Measurements from ENCODE around the gene POLA1.

The POLA1 gene

DNA sequence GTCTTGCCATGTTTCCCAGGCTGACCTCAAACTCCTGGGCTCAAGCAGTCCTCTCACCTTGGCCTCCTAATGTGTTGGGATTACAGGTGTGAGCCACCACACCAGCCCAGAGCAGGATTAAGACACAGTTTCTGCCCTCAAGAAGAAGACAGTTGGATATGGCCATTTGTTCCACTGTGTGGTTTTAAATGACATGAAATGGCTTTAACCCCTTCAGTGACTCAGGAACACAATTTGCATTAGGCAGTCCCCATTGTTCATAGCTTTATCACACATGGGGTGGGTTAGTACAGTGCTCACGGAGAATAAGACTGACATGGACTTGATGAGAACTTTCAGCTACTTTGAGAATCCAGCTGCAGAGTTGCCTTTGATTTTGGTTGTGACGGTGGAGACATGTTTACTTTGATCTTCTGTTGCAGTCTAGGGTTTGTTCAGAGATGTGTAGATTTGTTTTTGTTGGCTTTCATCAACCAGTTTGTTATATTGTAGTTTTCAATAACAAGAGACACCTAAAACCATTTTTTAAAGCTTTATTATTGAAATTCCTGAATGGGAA is 261.7 kb downstream of the POLA1 start:
- Histone ChIP-seq H3K9ac (ENCODE audit: low read depth, low read length) (no peak overlapping the region), H3K9me3 (ENCODE audit: control insufficient read depth, insufficient read depth, low read length) (no peaks in the 10 kb centered on the region), H3K27me3 (ENCODE audit: control insufficient read depth, insufficient read depth, low read length) (no peaks in the 10 kb centered on the region), H3K4me1 (ENCODE audit: control insufficient read depth, insufficient read depth, low read length) (peaks cover 11% of the 10 kb centered on the region), H3K36me3 (ENCODE audit: control insufficient read depth, insufficient read depth, low read length) (no peaks in the 10 kb centered on the region), H3K4me3 (ENCODE audit: low read depth, low read length) (no peak overlapping the region)

GRCh38 chrX:24956828-24957227 is 263.1 kb downstream of the POLA1 start:
- H3K9me3 ChIP-seq (ENCODE audit: control insufficient read depth, insufficient read depth, low read length): no peaks in the 10 kb centered on the region
- no peak overlapping the region for H3K4me3 ChIP-seq (ENCODE audit: low read depth, low read length)
- no peaks in the 10 kb centered on the region for H3K27me3 ChIP-seq (ENCODE audit: control insufficient read depth, insufficient read depth, low read length)
- no peak overlapping the region for H3K9ac ChIP-seq (ENCODE audit: low read depth, low read length)
- H3K4me1 ChIP-seq (ENCODE audit: control insufficient read depth, insufficient read depth, low read length): peaks cover 7% of the 10 kb centered on the region
- H3K36me3 ChIP-seq (ENCODE audit: control insufficient read depth, insufficient read depth, low read length): no peaks in the 10 kb centered on the region

DNA sequence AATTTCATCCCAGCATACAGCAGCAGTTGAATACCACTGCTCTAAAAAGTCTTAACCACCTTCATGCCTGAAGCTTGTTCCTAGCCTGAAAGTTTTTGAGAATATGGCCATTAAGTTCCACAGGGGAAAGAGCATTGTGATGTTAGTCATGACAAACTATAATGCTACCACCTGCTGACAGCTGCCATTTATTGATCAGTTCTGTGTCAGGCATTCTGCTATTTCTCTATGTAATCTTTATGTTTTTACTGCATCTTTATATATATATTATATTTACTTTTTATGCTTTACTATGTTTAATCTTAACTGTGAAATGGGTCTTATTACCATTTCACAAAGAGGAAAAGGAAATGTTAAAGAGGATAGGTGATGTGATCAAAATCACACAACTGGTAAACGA is 268.1 kb downstream of the POLA1 start:
- H3K9me3 ChIP-seq (ENCODE audit: control insufficient read depth, insufficient read depth, low read length): no peaks in the 10 kb centered on the region
- no peak overlapping the region for H3K4me3 ChIP-seq (ENCODE audit: low read depth, low read length)
- H3K36me3 ChIP-seq (ENCODE audit: control insufficient read depth, insufficient read depth, low read length): no peaks in the 10 kb centered on the region
- H3K4me1 ChIP-seq (ENCODE audit: control insufficient read depth, insufficient read depth, low read length): peaks cover 7% of the 10 kb centered on the region
- no peaks in the 10 kb centered on the region for H3K27me3 ChIP-seq (ENCODE audit: control insufficient read depth, insufficient read depth, low read length)
- no peak overlapping the region for H3K9ac ChIP-seq (ENCODE audit: low read depth, low read length)

- H3K27me3 ChIP-seq (ENCODE audit: control insufficient read depth, insufficient read depth, low read length): no peaks in the 10 kb centered on the region
- H3K36me3 ChIP-seq (ENCODE audit: control insufficient read depth, insufficient read depth, low read length): no peaks in the 10 kb centered on the region
- H3K9me3 ChIP-seq (ENCODE audit: control insufficient read depth, insufficient read depth, low read length): no peaks in the 10 kb centered on the region
Measured at GRCh38 chrX:24963823-24964222, 270.1 kb downstream of the POLA1 start.

GRCh38 chrX:24965372-24965771 is 271.7 kb downstream of the POLA1 start:
- Histone ChIP-seq H3K9me3 (ENCODE audit: control insufficient read depth, insufficient read depth, low read length) (no peaks in the 10 kb centered on the region), H3K27me3 (ENCODE audit: control insufficient read depth, insufficient read depth, low read length) (no peaks in the 10 kb centered on the region), H3K9ac (ENCODE audit: low read depth, low read length) (no peak overlapping the region), H3K4me1 (ENCODE audit: control insufficient read depth, insufficient read depth, low read length) (peaks cover 6% of the 10 kb centered on the region), H3K4me3 (ENCODE audit: low read depth, low read length) (no peak overlapping the region), H3K36me3 (ENCODE audit: control insufficient read depth, insufficient read depth, low read length) (no peaks in the 10 kb centered on the region)

More at GRCh38 chrX:24963823-24964222, 270.1 kb downstream of the POLA1 start:
- Histone ChIP-seq H3K9ac (ENCODE audit: low read depth, low read length) (no peak overlapping the region), H3K4me3 (ENCODE audit: low read depth, low read length) (no peak overlapping the region), H3K4me1 (ENCODE audit: control insufficient read depth, insufficient read depth, low read length) (peaks cover 6% of the 10 kb centered on the region)

DNA sequence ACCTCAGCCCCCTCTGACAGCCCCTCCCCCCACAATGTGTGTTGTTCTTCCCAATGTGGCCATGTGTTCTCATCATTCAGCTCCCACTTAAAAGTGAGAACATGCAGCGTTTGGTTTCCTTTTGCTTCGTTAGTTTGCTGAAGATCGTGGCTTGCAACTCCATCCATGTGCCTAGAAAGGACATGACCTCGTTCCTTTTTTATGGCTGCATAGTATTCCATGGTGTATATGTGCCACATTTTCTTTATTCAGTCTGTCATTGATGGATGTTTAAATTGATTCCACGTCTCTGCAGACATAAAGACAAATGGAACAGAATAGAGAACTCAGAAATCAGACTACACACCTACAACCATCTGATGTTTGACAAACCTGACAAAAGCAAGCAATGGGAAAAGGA is 276.1 kb downstream of the POLA1 start:
- Histone ChIP-seq H3K4me1 (ENCODE audit: control insufficient read depth, insufficient read depth, low read length) (no peaks in the 10 kb centered on the region), H3K36me3 (ENCODE audit: control insufficient read depth, insufficient read depth, low read length) (no peaks in the 10 kb centered on the region), H3K27me3 (ENCODE audit: control insufficient read depth, insufficient read depth, low read length) (no peaks in the 10 kb centered on the region), H3K9ac (ENCODE audit: low read depth, low read length) (no peak overlapping the region), H3K9me3 (ENCODE audit: control insufficient read depth, insufficient read depth, low read length) (no peaks in the 10 kb centered on the region), H3K4me3 (ENCODE audit: low read depth, low read length) (no peak overlapping the region)

DNA sequence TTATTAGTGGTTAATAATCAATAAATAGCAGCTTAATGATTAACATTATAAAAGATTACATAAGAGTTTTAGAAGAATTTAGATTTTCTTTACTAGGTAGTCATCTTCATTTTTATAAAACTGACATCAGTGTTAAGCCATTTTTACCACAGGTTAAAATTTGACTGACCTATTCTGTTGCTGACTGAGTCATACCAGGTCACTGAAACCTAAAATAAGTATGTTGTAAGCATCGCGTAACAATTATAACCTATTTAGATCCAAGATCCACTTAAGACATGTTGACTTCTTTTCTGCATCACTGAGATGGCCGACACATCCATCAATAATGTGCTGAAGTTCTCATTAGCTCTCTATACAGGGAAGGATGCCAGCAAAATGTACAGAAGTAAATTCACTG is 285.4 kb downstream of the POLA1 start:
- Histone ChIP-seq H3K4me1 (ENCODE audit: control insufficient read depth, insufficient read depth, low read length) (peaks cover 2% of the 10 kb centered on the region), H3K9me3 (ENCODE audit: control insufficient read depth, insufficient read depth, low read length) (no peaks in the 10 kb centered on the region), H3K4me3 (ENCODE audit: low read depth, low read length) (no peak overlapping the region), H3K9ac (ENCODE audit: low read depth, low read length) (no peak overlapping the region), H3K27me3 (ENCODE audit: control insufficient read depth, insufficient read depth, low read length) (no peaks in the 10 kb centered on the region), H3K36me3 (ENCODE audit: control insufficient read depth, insufficient read depth, low read length) (no peaks in the 10 kb centered on the region)

DNA sequence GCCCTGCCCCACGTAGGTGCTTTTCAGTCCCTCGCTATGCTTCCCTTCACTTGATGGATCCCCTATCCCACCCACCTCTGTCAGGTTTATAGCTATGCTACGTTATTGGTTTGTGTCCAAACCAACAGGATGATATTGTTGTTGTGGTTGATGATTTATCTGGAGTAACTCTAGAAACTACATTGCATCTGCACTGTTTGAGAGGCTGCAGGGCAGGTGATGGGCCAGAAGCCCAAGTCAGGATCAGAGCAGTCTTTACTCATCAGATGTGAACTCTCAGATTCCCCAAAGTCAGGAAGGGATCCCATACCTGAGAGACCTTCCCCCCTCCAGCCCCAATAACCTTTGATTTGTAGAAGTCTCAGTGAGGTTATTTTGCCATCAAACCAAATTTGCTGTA is 287.3 kb downstream of the POLA1 start:
- H3K4me3 ChIP-seq (ENCODE audit: low read depth, low read length): no peak overlapping the region
- H3K4me1 ChIP-seq (ENCODE audit: control insufficient read depth, insufficient read depth, low read length): peaks cover 2% of the 10 kb centered on the region
- no peaks in the 10 kb centered on the region for H3K36me3 ChIP-seq (ENCODE audit: control insufficient read depth, insufficient read depth, low read length)
- no peaks in the 10 kb centered on the region for H3K27me3 ChIP-seq (ENCODE audit: control insufficient read depth, insufficient read depth, low read length)
- H3K9me3 ChIP-seq (ENCODE audit: control insufficient read depth, insufficient read depth, low read length): no peaks in the 10 kb centered on the region
- no peak overlapping the region for H3K9ac ChIP-seq (ENCODE audit: low read depth, low read length)

DNA sequence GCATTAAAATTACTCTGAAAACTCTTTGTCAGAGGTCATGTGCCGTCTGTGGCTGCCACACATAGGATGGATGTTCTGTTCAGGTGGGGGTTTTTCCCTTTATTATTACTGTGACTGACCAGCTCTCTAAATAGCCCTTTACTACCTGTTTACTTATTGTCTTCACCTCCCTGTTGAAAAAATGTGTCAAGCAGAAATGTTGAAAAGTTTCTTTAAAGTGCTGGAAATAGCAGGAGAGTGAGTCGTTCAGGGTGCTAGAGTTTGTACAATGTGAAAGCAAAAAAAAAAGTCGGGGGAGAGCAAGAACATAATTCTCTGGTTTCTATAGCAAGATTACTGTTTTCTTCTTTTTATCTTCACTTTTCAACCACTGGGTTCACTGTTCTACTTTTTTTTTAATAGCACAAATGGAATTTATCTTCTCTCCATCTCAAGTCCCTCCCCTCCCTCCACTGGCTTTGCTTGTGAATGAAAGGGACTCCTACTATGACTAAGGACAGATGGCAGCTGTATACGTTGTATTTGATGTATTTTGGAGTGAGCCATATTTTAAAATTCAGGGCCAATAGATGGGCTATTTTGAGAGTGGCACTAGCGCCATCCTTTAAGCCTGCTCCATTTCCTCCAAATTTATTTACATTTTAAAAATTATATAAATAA is 288.7 kb downstream of the POLA1 start:
- Histone ChIP-seq H3K27me3 (ENCODE audit: control insufficient read depth, insufficient read depth, low read length) (no peaks in the 10 kb centered on the region), H3K4me1 (ENCODE audit: control insufficient read depth, insufficient read depth, low read length) (peaks cover 2% of the 10 kb centered on the region), H3K9ac (ENCODE audit: low read depth, low read length) (no peak overlapping the region), H3K9me3 (ENCODE audit: control insufficient read depth, insufficient read depth, low read length) (no peaks in the 10 kb centered on the region), H3K36me3 (ENCODE audit: control insufficient read depth, insufficient read depth, low read length) (no peaks in the 10 kb centered on the region), H3K4me3 (ENCODE audit: low read depth, low read length) (no peak overlapping the region)

DNA sequence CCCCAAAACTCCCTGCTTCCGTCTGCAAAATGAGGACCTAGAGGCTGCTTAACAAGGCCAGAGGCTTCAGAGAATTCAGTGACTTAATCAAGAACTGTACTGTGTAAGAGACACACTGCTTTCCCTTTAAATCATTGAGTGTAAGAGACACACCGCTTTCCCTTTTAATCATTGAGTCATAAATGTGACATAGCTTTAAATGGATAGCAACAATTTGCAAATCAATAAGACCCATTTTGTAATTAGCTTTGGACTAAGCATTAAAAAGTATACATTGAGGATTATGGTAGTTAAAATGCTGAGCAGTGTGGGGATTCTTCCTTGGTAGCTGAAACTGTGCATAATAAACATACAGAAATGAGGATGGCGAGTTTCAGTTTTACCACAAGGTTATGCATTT is 290.2 kb downstream of the POLA1 start:
- Histone ChIP-seq H3K4me1 (ENCODE audit: control insufficient read depth, insufficient read depth, low read length) (peaks cover 2% of the 10 kb centered on the region), H3K36me3 (ENCODE audit: control insufficient read depth, insufficient read depth, low read length) (no peaks in the 10 kb centered on the region), H3K9ac (ENCODE audit: low read depth, low read length) (no peak overlapping the region), H3K9me3 (ENCODE audit: control insufficient read depth, insufficient read depth, low read length) (no peaks in the 10 kb centered on the region), H3K4me3 (ENCODE audit: low read depth, low read length) (no peak overlapping the region), H3K27me3 (ENCODE audit: control insufficient read depth, insufficient read depth, low read length) (no peaks in the 10 kb centered on the region)

GRCh38 chrX:24985120-24985519 is 291.4 kb downstream of the POLA1 start:
- no peaks in the 10 kb centered on the region for H3K27me3 ChIP-seq (ENCODE audit: control insufficient read depth, insufficient read depth, low read length)
- H3K4me1 ChIP-seq (ENCODE audit: control insufficient read depth, insufficient read depth, low read length): peaks cover 2% of the 10 kb centered on the region
- H3K4me3 ChIP-seq (ENCODE audit: low read depth, low read length): no peak overlapping the region
- no peaks in the 10 kb centered on the region for H3K9me3 ChIP-seq (ENCODE audit: control insufficient read depth, insufficient read depth, low read length)
- H3K36me3 ChIP-seq (ENCODE audit: control insufficient read depth, insufficient read depth, low read length): no peaks in the 10 kb centered on the region
- no peak overlapping the region for H3K9ac ChIP-seq (ENCODE audit: low read depth, low read length)

DNA sequence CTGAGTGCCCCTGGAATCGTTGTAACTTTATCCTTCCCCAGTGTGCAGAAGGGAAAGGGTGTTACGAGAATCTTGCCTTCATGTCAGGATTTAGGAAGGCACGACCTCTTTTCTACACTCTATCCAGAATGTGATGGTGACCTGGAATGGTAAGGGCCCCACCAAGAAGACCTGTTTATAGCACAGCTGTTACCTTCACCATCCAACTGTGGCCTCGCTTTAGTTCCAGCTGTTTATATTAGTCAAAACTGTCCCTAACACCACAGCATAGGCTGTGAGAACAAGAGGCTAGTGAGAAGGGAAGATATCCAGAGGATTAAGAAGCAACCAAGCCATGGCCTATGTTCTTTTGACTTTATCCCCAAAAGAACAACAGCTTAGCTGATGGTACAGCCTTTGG is 294.0 kb downstream of the POLA1 start:
- no peaks in the 10 kb centered on the region for H3K4me1 ChIP-seq (ENCODE audit: control insufficient read depth, insufficient read depth, low read length)
- no peaks in the 10 kb centered on the region for H3K9me3 ChIP-seq (ENCODE audit: control insufficient read depth, insufficient read depth, low read length)
- no peak overlapping the region for H3K9ac ChIP-seq (ENCODE audit: low read depth, low read length)
- H3K4me3 ChIP-seq (ENCODE audit: low read depth, low read length): no peak overlapping the region
- no peaks in the 10 kb centered on the region for H3K27me3 ChIP-seq (ENCODE audit: control insufficient read depth, insufficient read depth, low read length)
- no peaks in the 10 kb centered on the region for H3K36me3 ChIP-seq (ENCODE audit: control insufficient read depth, insufficient read depth, low read length)

All from iPS-15b (cell line).